HG02610 (cell line): ENCODE measurements around the gene BCAP31.

Source experiments
- ATAC-seq: cut with Tn5 transposase; IDR thresholded peaks from one replicate; pipeline ENCODE4 v1.9.1; 2021; ENCODE audit warnings: mild to moderate bottlenecking, moderate library complexity; ENCODE audit not compliant: unreplicated experiment

The BCAP31 gene

GRCh38 chrX:153657161-153657560 is 67.0 kb downstream of the BCAP31 start:
- no peak for ATAC-seq

- no peak for ATAC-seq
Measured at GRCh38 chrX:153653556-153653955, 70.6 kb downstream of the BCAP31 start.

GRCh38 chrX:153651540-153652079 is 72.6 kb downstream of the BCAP31 start:
- no peak for ATAC-seq

- ATAC-seq = no peak
Measured at GRCh38 chrX:153650959-153651358, 73.2 kb downstream of the BCAP31 start.
